Tibial nerve (tissue), 4 donors: Measurements from ENCODE around the gene POLR3H.

Experiments used
- EP300 ChIP-seq, 2 donors: sonication (generic); formaldehyde crosslinking; IDR thresholded peaks; one replicate each; pipeline ENCODE4 v1.6.1; 2017; ENCODE audit warnings: antibody characterized with exemption in 2 of 2, mild to moderate bottlenecking in 1 of 2
- TF ChIP-seq, protein P1 (sequence below), 5 experiments: fragments of 200-600 bp in 3 of 5; fragments of 450-650 bp in 2 of 5; sonication (generic) in 3 of 5; IDR thresholded peaks; one replicate each; pipeline ENCODE4 v1.5.1; 2016 to 2019; ENCODE audit warnings: antibody characterized with exemption in 5 of 5, mild to moderate bottlenecking in 3 of 5, moderate library complexity in 2 of 5

DNA sequence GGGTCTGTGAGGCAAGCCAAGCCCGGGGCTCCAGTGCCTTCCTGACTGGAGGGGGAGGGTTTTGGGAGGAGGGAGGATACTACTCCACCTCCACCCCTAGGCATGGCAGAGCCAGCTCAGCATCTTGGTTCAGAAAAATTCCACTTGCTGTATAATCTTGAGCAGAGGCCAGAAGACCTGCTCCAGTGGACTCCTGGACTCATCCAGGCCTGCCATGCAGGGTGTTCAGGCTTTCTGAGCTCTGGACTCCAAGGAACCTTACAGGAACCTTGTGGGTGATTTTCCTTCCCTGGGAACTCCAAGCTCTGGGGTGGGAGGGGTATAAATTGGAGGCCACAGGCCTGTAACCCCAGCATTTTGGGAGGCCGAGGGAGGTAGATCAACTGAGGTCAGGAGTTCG is 26.0 kb upstream of the POLR3H start:
- TF ChIP-seq, protein P1, sequence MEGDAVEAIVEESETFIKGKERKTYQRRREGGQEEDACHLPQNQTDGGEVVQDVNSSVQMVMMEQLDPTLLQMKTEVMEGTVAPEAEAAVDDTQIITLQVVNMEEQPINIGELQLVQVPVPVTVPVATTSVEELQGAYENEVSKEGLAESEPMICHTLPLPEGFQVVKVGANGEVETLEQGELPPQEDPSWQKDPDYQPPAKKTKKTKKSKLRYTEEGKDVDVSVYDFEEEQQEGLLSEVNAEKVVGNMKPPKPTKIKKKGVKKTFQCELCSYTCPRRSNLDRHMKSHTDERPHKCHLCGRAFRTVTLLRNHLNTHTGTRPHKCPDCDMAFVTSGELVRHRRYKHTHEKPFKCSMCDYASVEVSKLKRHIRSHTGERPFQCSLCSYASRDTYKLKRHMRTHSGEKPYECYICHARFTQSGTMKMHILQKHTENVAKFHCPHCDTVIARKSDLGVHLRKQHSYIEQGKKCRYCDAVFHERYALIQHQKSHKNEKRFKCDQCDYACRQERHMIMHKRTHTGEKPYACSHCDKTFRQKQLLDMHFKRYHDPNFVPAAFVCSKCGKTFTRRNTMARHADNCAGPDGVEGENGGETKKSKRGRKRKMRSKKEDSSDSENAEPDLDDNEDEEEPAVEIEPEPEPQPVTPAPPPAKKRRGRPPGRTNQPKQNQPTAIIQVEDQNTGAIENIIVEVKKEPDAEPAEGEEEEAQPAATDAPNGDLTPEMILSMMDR (IDR thresholded peaks at IDR 0.05): no peak
- no peak for TF ChIP-seq EP300 (IDR thresholded peaks at IDR 0.05)
